H1 (cell line): Measurements from ENCODE around the gene NMNAT3. TPM values are rescaled to one million over a fixed set of nuclear protein-coding genes. Genes with fewer than 3 reads are reported as not detected.

Experiments used
- CTCF ChIA-PET: fragments of 300-600 bp; sonication (Branson Sonifier 250); formaldehyde crosslinking; loops from one replicate; lab custom pipeline; 2021; ENCODE audit not compliant: partially characterized antibody; lab: Charles Lee
- POLR2A ChIA-PET: fragments of 300-600 bp; sonication (Branson Sonifier 250); formaldehyde crosslinking; loops from one replicate; lab custom pipeline; 2021; ENCODE audit warnings: inconsistent platforms; ENCODE audit not compliant: partially characterized antibody; lab: Charles Lee
- DNase-seq, 2 experiments: peaks; one replicate each; pipeline versions ENCODE4 v3.0.0 to v3.0.0-alpha.2; 2010 to 2022; ENCODE audit warnings: low spot score in 2 of 2, low read depth in 1 of 2, mixed read lengths in 1 of 2
- FAIRE-seq: peaks from 2 replicates; lab custom pipeline; 2011; peaks lifted over from hg19 to GRCh38; lab: Jason Lieb, UNC
- H2AFZ ChIP-seq: 2 replicates; pipeline ENCODE4 v1.8.1; 2012; ENCODE audit warnings: low read length, inconsistent platforms
- H2AK5ac ChIP-seq: 2 replicates; pipeline ENCODE4 v1.6.1; 2013; ENCODE audit warnings: low read depth, low read length
- H2BK120ac ChIP-seq: replicated peaks from 2 replicates; pipeline ENCODE3; 2013; ENCODE audit warnings: low read depth, low read length, inconsistent platforms
- H2BK12ac ChIP-seq: 2 replicates; pipeline ENCODE4 v1.6.1; 2013; ENCODE audit warnings: low read depth, low read length
- H2BK15ac ChIP-seq: 2 replicates; pipeline ENCODE4 v1.6.1; 2013; ENCODE audit warnings: low read length
- H2BK20ac ChIP-seq: 2 replicates; pipeline ENCODE4 v1.6.1; 2013; ENCODE audit warnings: low read length
- H2BK5ac ChIP-seq: 2 replicates; pipeline ENCODE4 v1.6.1; 2013; ENCODE audit warnings: low read depth, low read length
- H3K14ac ChIP-seq: 2 replicates; pipeline ENCODE4 v1.6.1; 2013; ENCODE audit warnings: inconsistent platforms; ENCODE audit not compliant: insufficient read length
- H3K18ac ChIP-seq: 2 replicates; pipeline ENCODE4 v1.6.1; 2013; ENCODE audit warnings: low read length; ENCODE audit errors: extremely low read depth
- H3K23ac ChIP-seq: 2 replicates; pipeline ENCODE4 v1.6.1; 2013; ENCODE audit warnings: inconsistent platforms; ENCODE audit not compliant: insufficient read length
- H3K23me2 ChIP-seq: 2 replicates; pipeline ENCODE4 v1.6.1; 2013; ENCODE audit warnings: low read depth, low read length
- H3K27ac ChIP-seq: 2 replicates; pipeline ENCODE4 v1.6.1; 2011; ENCODE audit warnings: low read depth, low read length, inconsistent platforms
- H3K27me3 ChIP-seq, 4 experiments: replicated peaks in 1 of 4; 1 replicate in 1 of 4; 2 replicates in 3 of 4; pipeline versions ENCODE4 v1.6.1 to v1.8.1; 2011 to 2013; ENCODE audit warnings: low read length in 3 of 4, mild to moderate bottlenecking in 3 of 4, inconsistent platforms in 2 of 4, mixed read lengths in 2 of 4, moderate library complexity in 1 of 4; ENCODE audit not compliant: control insufficient read depth in 3 of 4, insufficient read depth in 3 of 4; ENCODE audit errors: extremely low read depth in 1 of 4
- H3K36me3 ChIP-seq, 4 experiments: 2 replicates each; pipeline versions ENCODE4 v1.6.1 to v1.8.1; 2011 to 2013; ENCODE audit warnings: mild to moderate bottlenecking in 4 of 4, low read length in 3 of 4, moderate library complexity in 2 of 4, control low read depth in 1 of 4, inconsistent platforms in 1 of 4; ENCODE audit not compliant: insufficient read depth in 4 of 4, control insufficient read depth in 2 of 4
- H3K4ac ChIP-seq: replicated peaks from 2 replicates; pipeline ENCODE3; 2013; ENCODE audit warnings: low read length, low read depth, mixed read lengths, inconsistent platforms; ENCODE audit not compliant: insufficient read length
- H3K4me1 ChIP-seq, 4 experiments: replicated peaks in 1 of 4; 1 replicate in 1 of 4; 2 replicates in 3 of 4; pipeline versions ENCODE4 v1.6.1 to v1.8.1; 2011 to 2013; ENCODE audit warnings: low read length in 3 of 4, inconsistent platforms in 2 of 4, mixed read lengths in 1 of 4; ENCODE audit not compliant: insufficient read depth in 4 of 4, control insufficient read depth in 3 of 4
- H3K4me2 ChIP-seq, 2 experiments: 2 replicates each; pipeline versions ENCODE4 v1.6.1 to v1.8.1; 2011 to 2013; ENCODE audit warnings: low read depth in 2 of 2, low read length in 2 of 2, control low read depth in 1 of 2, inconsistent platforms in 1 of 2, mild to moderate bottlenecking in 1 of 2; ENCODE audit not compliant: insufficient read depth in 1 of 2
- H3K4me3 ChIP-seq, 4 experiments: fragments of 200-600, 300-600 bp in 1 of 4; sonication (generic), shearing (Covaris generic), sonication (Bioruptor Twin) in 1 of 4; 2 replicates each; pipeline versions ENCODE4 v1.5.1 to v1.8.1; 2011 to 2016; ENCODE audit warnings: low read length in 4 of 4, low read depth in 3 of 4, control low read depth in 2 of 4, inconsistent platforms in 2 of 4, mild to moderate bottlenecking in 2 of 4, mixed read lengths in 1 of 4, moderate library complexity in 1 of 4; ENCODE audit not compliant: insufficient read depth in 2 of 4; ENCODE audit errors: extremely low read depth in 1 of 4
- H3K56ac ChIP-seq: replicated peaks from 2 replicates; pipeline ENCODE3; 2013; ENCODE audit warnings: low read depth, mild to moderate bottlenecking, mixed read lengths, low read length, inconsistent platforms; ENCODE audit not compliant: insufficient read length
- H3K79me1 ChIP-seq: 2 replicates; pipeline ENCODE4 v1.6.1; 2013; ENCODE audit warnings: low read depth, low read length, control low read depth
- H3K79me2 ChIP-seq, 2 experiments: 2 replicates each; pipeline versions ENCODE4 v1.6.1 to v1.8.1; 2012 to 2013; ENCODE audit warnings: low read length in 2 of 2, mild to moderate bottlenecking in 2 of 2, inconsistent platforms in 1 of 2; ENCODE audit not compliant: insufficient read depth in 2 of 2, control insufficient read depth in 1 of 2
- H3K9ac ChIP-seq, 4 experiments: replicated peaks in 1 of 4; 1 replicate in 1 of 4; 2 replicates in 3 of 4; pipeline versions ENCODE4 v1.6.1 to v1.8.1; 2011 to 2013; ENCODE audit warnings: low read depth in 3 of 4, low read length in 3 of 4, control low read depth in 2 of 4, mild to moderate bottlenecking in 2 of 4, moderate library complexity in 2 of 4, inconsistent platforms in 1 of 4; ENCODE audit errors: extremely low read depth in 1 of 4
- H3K9me3 ChIP-seq, 2 experiments: 2 replicates each; pipeline versions ENCODE4 v1.6.1 to v1.8.1; 2012 to 2013; ENCODE audit warnings: mild to moderate bottlenecking in 2 of 2, moderate library complexity in 2 of 2, control low read depth in 1 of 2, inconsistent platforms in 1 of 2, low read depth in 1 of 2, low read length in 1 of 2, mixed read lengths in 1 of 2; ENCODE audit not compliant: insufficient read depth in 2 of 2
- H4K20me1 ChIP-seq, 2 experiments: replicated peaks in 1 of 2; 2 replicates each; pipeline versions ENCODE3 to v1.8.1; 2011 to 2013; ENCODE audit warnings: inconsistent platforms in 2 of 2, low read length in 2 of 2, mild to moderate bottlenecking in 1 of 2; ENCODE audit not compliant: insufficient read depth in 2 of 2, control insufficient read depth in 1 of 2
- H4K5ac ChIP-seq: 2 replicates; pipeline ENCODE4 v1.6.1; 2013; ENCODE audit warnings: low read length, low read depth, mixed read lengths, inconsistent platforms; ENCODE audit not compliant: insufficient read length
- H4K8ac ChIP-seq: 2 replicates; pipeline ENCODE4 v1.8.0; 2013; ENCODE audit warnings: mild to moderate bottlenecking, moderate library complexity, low read length, inconsistent platforms; ENCODE audit not compliant: insufficient read depth; ENCODE audit errors: extremely low read depth
- H4K91ac ChIP-seq: replicated peaks from 2 replicates; pipeline ENCODE3; 2013; ENCODE audit warnings: low read length, mixed read lengths, inconsistent platforms; ENCODE audit not compliant: insufficient read length
- BACH1 ChIP-seq: IDR thresholded peaks from 2 replicates; pipeline ENCODE4 v1.6.1; 2012; ENCODE audit warnings: low read length, improper control_type of control experiment
- BRCA1 ChIP-seq: IDR thresholded peaks from 2 replicates; pipeline ENCODE4 v1.6.1; 2012; ENCODE audit warnings: low read depth, low read length, improper control_type of control experiment
- CTBP2 ChIP-seq: IDR thresholded peaks from 2 replicates; pipeline ENCODE4 v1.7.0; 2011; ENCODE audit warnings: borderline replicate concordance, mild to moderate bottlenecking, moderate library complexity, mixed read lengths, low read length; ENCODE audit not compliant: insufficient read depth, insufficient read length
- HDAC6 ChIP-seq: IDR thresholded peaks from one replicate; pipeline ENCODE4 v1.7.1; 2012; ENCODE audit warnings: low read depth, mild to moderate bottlenecking, inconsistent platforms, low read length, moderate library complexity
- TEAD4 ChIP-seq: IDR thresholded peaks from 2 replicates; pipeline ENCODE4 v1.6.1; 2012; ENCODE audit warnings: low read depth, low read length, inconsistent platforms, mixed read lengths
- WGBS, 2 experiments: shearing (Covaris generic) in 1 of 2; methylation state at CpG; one replicate each; pipeline versions ENCODE4 v1.1.6 to v1.1.7; 2013 to 2015; ENCODE audit warnings: low lambda C conversion rate in 2 of 2, mixed read lengths in 2 of 2, inconsistent platforms in 1 of 2, low coverage in 1 of 2, missing lambda C conversion rate in 1 of 2; ENCODE audit not compliant: insufficient replicate concordance in 2 of 2, insufficient coverage in 1 of 2, insufficient read length in 1 of 2; ENCODE audit errors: extremely low coverage in 1 of 2, missing lambda C conversion rate in 1 of 2; 5-methylcytosine and 5-hydroxymethylcytosine counted together
- polyA plus RNA-seq, 7 experiments: library from polyadenylated mRNA; depleted of rRNA in 3 of 7; stranded (reverse) in 5 of 7; unstranded in 2 of 7; fragments of >200 nt in 5 of 7; fragments of 200-250 nt in 2 of 7; gene quantifications; 1 replicate in 5 of 7; 2 replicates in 1 of 7; 4 replicates in 1 of 7; pipeline versions ENCODE4 v1.2.1 to v1.2.3, GENCODE V29; 2011 to 2013; ENCODE audit warnings: missing spikeins in 2 of 7, mixed read lengths in 2 of 7
- total RNA-seq: library from RNA; stranded (reverse); fragmentation: NEBNext Ultra II Directional; extraction: Animal tissue kit (Norgen Biotek cat#: 25700); gene quantifications from 2 replicates; pipeline ENCODE4 v1.2.1, GENCODE V29; 2021

NMNAT3 gene
- total and polyA plus RNA-seq, 2 of the 8 experiments (the other 6 are each of a cell fraction or from before 2014, with no cell fraction given): 4.2 to 4.3 TPM

GRCh38 chr3:139655909-139656595 is 21.7 kb downstream of the NMNAT3 start:
- Histone ChIP-seq H2AK5ac (no peak overlapping the region), H4K8ac (no peak overlapping the region), H2BK5ac (no peak overlapping the region), H2BK12ac (no peak overlapping the region), H3K4ac (no peak overlapping the region), H3K14ac (no peak overlapping the region), H3K56ac (no peak overlapping the region), H2AFZ (no peak overlapping the region), H2BK20ac (no peak overlapping the region), H3K27me3 (no peaks in the 10 kb centered on the region), H4K91ac (no peak overlapping the region), H2BK120ac (no peak overlapping the region), H3K4me3 (no peak overlapping the region), H3K36me3 (no peaks in the 10 kb centered on the region), H3K18ac (no peak overlapping the region), H3K4me2 (no peak overlapping the region), H4K5ac (no peak overlapping the region), H4K20me1 (peaks cover 0 to 3% of the 10 kb centered on the region in 2 experiments), H3K23ac (no peak overlapping the region), H2BK15ac (no peak overlapping the region), H3K23me2 (no peaks in the 10 kb centered on the region), H3K79me1 (no peaks in the 10 kb centered on the region), H3K4me1 (peaks cover 3 to 19% (median 11%) of the 10 kb centered on the region in 4 experiments; a peak in 6 of 7 replicates), H3K27ac (no peak overlapping the region), H3K79me2 (no peaks in the 10 kb centered on the region), H3K9ac (no peak overlapping the region), H3K9me3 (no peaks in the 10 kb centered on the region)
- WGBS, 2 experiments: 82% methylated on average over 4 of the region's 4 CpGs; no CpG with 5 or more reads in 1 of the 2 experiments
- TF ChIP-seq BACH1 (no peak), HDAC6 (no peak), TEAD4 (no peak), BRCA1 (no peak), CTBP2 (no peak)
- ChIA-PET CTCF (interaction anchor here (1.4 kb wide), 1 partner anchor 21 kb away, joined by 3 read pairs; no protein-coding TSS in a partner anchor), POLR2A (interaction anchor here (0.7 to 1.1 kb wide), 2 partner anchors 13 to 16 kb away, joined by 3 read pairs; no protein-coding TSS in a partner anchor)
- DNase-seq: no peak
- FAIRE-seq: no peak
